ENCODE data around the gene ARFGAP2.

ARFGAP2 gene

GRCh38 chr11:47183031-47183856 is 6.6 kb upstream of the ARFGAP2 start:
- no peak overlapping the region for H4K8ac ChIP-seq (ENCODE audit: low read depth, low read length)
- H3K4ac ChIP-seq (ENCODE audit: low read depth, low read length), result no peak overlapping the region
- H2AK5ac ChIP-seq (ENCODE audit: low read length), result no peak overlapping the region
- H3K4me1 ChIP-seq (ENCODE audit: control insufficient read depth, low read depth, low read length), result peaks cover 3% of the 10 kb centered on the region
- H3K4me3 ChIP-seq (ENCODE audit: low read length), result no peak overlapping the region
- H2BK5ac ChIP-seq (ENCODE audit: low read length), result no peak overlapping the region
- no peak overlapping the region for H3K4me2 ChIP-seq (ENCODE audit: low read length)
- H3K9ac ChIP-seq (ENCODE audit: low read length), result no peak overlapping the region
- no peak for DNase-seq
- H3K79me1 ChIP-seq (ENCODE audit: low read length), result peaks cover 6% of the 10 kb centered on the region
- no peak overlapping the region for H2BK15ac ChIP-seq (replicated peaks; ENCODE audit: low read depth)
- no peak overlapping the region for H3K56ac ChIP-seq (ENCODE audit: low read length)
- no peak overlapping the region for H2BK120ac ChIP-seq (ENCODE audit: low read depth, low read length)
- peaks cover 5% of the 10 kb centered on the region for H3K36me3 ChIP-seq (ENCODE audit: control insufficient read depth, insufficient read depth, low read length)
- no peak overlapping the region for H3K27ac ChIP-seq (ENCODE audit: low read depth, low read length)
- H3K23ac ChIP-seq (ENCODE audit: low read length), result no peak overlapping the region
- peaks cover 3% of the 10 kb centered on the region for H3K27me3 ChIP-seq (ENCODE audit: insufficient read depth, low read length, poor library complexity)
- no peak overlapping the region for H4K5ac ChIP-seq (ENCODE audit: low read length)
- H3K79me2 ChIP-seq (ENCODE audit: control insufficient read depth, insufficient read depth, low read length), result peaks cover 6% of the 10 kb centered on the region
- H3K18ac ChIP-seq (ENCODE audit: low read length), result no peak overlapping the region
- no CpG with 5 or more reads among the region's 25 CpGs for WGBS (ENCODE audit: extremely low coverage, insufficient coverage, low lambda C conversion rate)

GRCh38 chr11:47182380-47182779 is 5.7 kb upstream of the ARFGAP2 start:
- H3K79me1 ChIP-seq (ENCODE audit: low read length), result peaks cover 6% of the 10 kb centered on the region
- H4K5ac ChIP-seq (ENCODE audit: low read length), result no peak overlapping the region
- no CpG with 5 or more reads among the region's 17 CpGs for WGBS (ENCODE audit: extremely low coverage, insufficient coverage, low lambda C conversion rate)
- peaks cover 3% of the 10 kb centered on the region for H3K4me1 ChIP-seq (ENCODE audit: control insufficient read depth, low read depth, low read length)
- H3K56ac ChIP-seq (ENCODE audit: low read length), result no peak overlapping the region
- H3K79me2 ChIP-seq (ENCODE audit: control insufficient read depth, insufficient read depth, low read length), result peaks cover 6% of the 10 kb centered on the region
- no peak overlapping the region for H3K23ac ChIP-seq (ENCODE audit: low read length)
- no peak overlapping the region for H3K9ac ChIP-seq (ENCODE audit: low read length)
- no peak overlapping the region for H3K4me2 ChIP-seq (ENCODE audit: low read length)
- H4K8ac ChIP-seq (ENCODE audit: low read depth, low read length), result no peak overlapping the region
- H3K36me3 ChIP-seq (ENCODE audit: control insufficient read depth, insufficient read depth, low read length), result peaks cover 5% of the 10 kb centered on the region
- H2BK120ac ChIP-seq (ENCODE audit: low read depth, low read length), result no peak overlapping the region
- H3K27me3 ChIP-seq (ENCODE audit: insufficient read depth, low read length, poor library complexity), result no peaks in the 10 kb centered on the region
- H2AK5ac ChIP-seq (ENCODE audit: low read length), result no peak overlapping the region
- H3K18ac ChIP-seq (ENCODE audit: low read length), result no peak overlapping the region
- no peak overlapping the region for H2BK5ac ChIP-seq (ENCODE audit: low read length)
- H2BK15ac ChIP-seq (replicated peaks; ENCODE audit: low read depth), result no peak overlapping the region
- H3K4ac ChIP-seq (ENCODE audit: low read depth, low read length), result no peak overlapping the region
- no peak for DNase-seq
- H3K4me3 ChIP-seq (ENCODE audit: low read length), result no peak overlapping the region
- H3K27ac ChIP-seq (ENCODE audit: low read depth, low read length), result no peak overlapping the region

- H2BK120ac ChIP-seq (ENCODE audit: low read depth, low read length), result no peak overlapping the region
- no peak overlapping the region for H2BK5ac ChIP-seq (ENCODE audit: low read length)
- no peak overlapping the region for H4K8ac ChIP-seq (ENCODE audit: low read depth, low read length)
- no peak overlapping the region for H3K9ac ChIP-seq (ENCODE audit: low read length)
- no peak overlapping the region for H3K27ac ChIP-seq (ENCODE audit: low read depth, low read length)
- H3K27me3 ChIP-seq (ENCODE audit: insufficient read depth, low read length, poor library complexity), result no peaks in the 10 kb centered on the region
- H3K23ac ChIP-seq (ENCODE audit: low read length), result no peak overlapping the region
- peaks cover 9% of the 10 kb centered on the region for H3K79me1 ChIP-seq (ENCODE audit: low read length)
- H3K4me2 ChIP-seq (ENCODE audit: low read length), result no peak overlapping the region
- H3K18ac ChIP-seq (ENCODE audit: low read length), result no peak overlapping the region
- no CpG with 5 or more reads among the region's 6 CpGs for WGBS (ENCODE audit: extremely low coverage, insufficient coverage, low lambda C conversion rate)
- H4K5ac ChIP-seq (ENCODE audit: low read length), result no peak overlapping the region
- peaks cover 5% of the 10 kb centered on the region for H3K36me3 ChIP-seq (ENCODE audit: control insufficient read depth, insufficient read depth, low read length)
- H3K4me1 ChIP-seq (ENCODE audit: control insufficient read depth, low read depth, low read length), result peaks cover 3% of the 10 kb centered on the region
- H2AK5ac ChIP-seq (ENCODE audit: low read length), result no peak overlapping the region
- H2BK15ac ChIP-seq (replicated peaks; ENCODE audit: low read depth), result no peak overlapping the region
- no peak overlapping the region for H3K56ac ChIP-seq (ENCODE audit: low read length)
- no peak for DNase-seq
- no peak overlapping the region for H3K4me3 ChIP-seq (ENCODE audit: low read length)
- no peak overlapping the region for H3K4ac ChIP-seq (ENCODE audit: low read depth, low read length)
- H3K79me2 ChIP-seq (ENCODE audit: control insufficient read depth, insufficient read depth, low read length), result peaks cover 10% of the 10 kb centered on the region
Measured at GRCh38 chr11:47181271-47181670, 4.6 kb upstream of the ARFGAP2 start.

- no peak overlapping the region for H3K9ac ChIP-seq (ENCODE audit: low read length)
- H3K4ac ChIP-seq (ENCODE audit: low read depth, low read length), result no peak overlapping the region
- H4K5ac ChIP-seq (ENCODE audit: low read length), result no peak overlapping the region
- H3K79me1 ChIP-seq (ENCODE audit: low read length), result peaks cover 17% of the 10 kb centered on the region
- no peak overlapping the region for H2AK5ac ChIP-seq (ENCODE audit: low read length)
- H4K8ac ChIP-seq (ENCODE audit: low read depth, low read length), result no peak overlapping the region
- H3K4me2 ChIP-seq (ENCODE audit: low read length), result no peak overlapping the region
- H3K23ac ChIP-seq (ENCODE audit: low read length), result no peak overlapping the region
- no peaks in the 10 kb centered on the region for H3K27me3 ChIP-seq (ENCODE audit: insufficient read depth, low read length, poor library complexity)
- H3K79me2 ChIP-seq (ENCODE audit: control insufficient read depth, insufficient read depth, low read length), result peaks cover 20% of the 10 kb centered on the region
- no peak for DNase-seq
- H3K4me1 ChIP-seq (ENCODE audit: control insufficient read depth, low read depth, low read length), result peaks cover 3% of the 10 kb centered on the region
- peak overlapping the region; percentile 5 for H3K56ac ChIP-seq (ENCODE audit: low read length)
- no peak overlapping the region for H3K27ac ChIP-seq (ENCODE audit: low read depth, low read length)
- H2BK15ac ChIP-seq (replicated peaks; ENCODE audit: low read depth), result no peak overlapping the region
- WGBS (ENCODE audit: extremely low coverage, insufficient coverage, low lambda C conversion rate), result no CpG with 5 or more reads among the region's 35 CpGs
- H3K18ac ChIP-seq (ENCODE audit: low read length), result no peak overlapping the region
- peaks cover 5% of the 10 kb centered on the region for H3K36me3 ChIP-seq (ENCODE audit: control insufficient read depth, insufficient read depth, low read length)
- no peak overlapping the region for H2BK5ac ChIP-seq (ENCODE audit: low read length)
- no peak overlapping the region for H2BK120ac ChIP-seq (ENCODE audit: low read depth, low read length)
- H3K4me3 ChIP-seq (ENCODE audit: low read length), result no peak overlapping the region
Measured at GRCh38 chr11:47180006-47180787, 3.5 kb upstream of the ARFGAP2 start.

GRCh38 chr11:47179655-47179991 is 2.9 kb upstream of the ARFGAP2 start:
- no peak overlapping the region for H2BK15ac ChIP-seq (replicated peaks; ENCODE audit: low read depth)
- peak; percentile 88 for DNase-seq

More at GRCh38 chr11:47179655-47179991, 2.9 kb upstream of the ARFGAP2 start:
- no peak overlapping the region for H3K27ac ChIP-seq (ENCODE audit: low read depth, low read length)
- no peak overlapping the region for H2AK5ac ChIP-seq (ENCODE audit: low read length)
- WGBS (ENCODE audit: extremely low coverage, insufficient coverage, low lambda C conversion rate), result no CpG with 5 or more reads among the region's 1 CpG
- peaks cover 8% of the 10 kb centered on the region for H3K36me3 ChIP-seq (ENCODE audit: control insufficient read depth, insufficient read depth, low read length)
- H3K27me3 ChIP-seq (ENCODE audit: insufficient read depth, low read length, poor library complexity), result no peaks in the 10 kb centered on the region
- H2BK5ac ChIP-seq (ENCODE audit: low read length), result no peak overlapping the region
- peaks cover 22% of the 10 kb centered on the region for H3K79me1 ChIP-seq (ENCODE audit: low read length)
- no peak overlapping the region for H4K8ac ChIP-seq (ENCODE audit: low read depth, low read length)
- no peak overlapping the region for H3K18ac ChIP-seq (ENCODE audit: low read length)
- no peak overlapping the region for H3K4me3 ChIP-seq (ENCODE audit: low read length)
- no peaks in the 10 kb centered on the region for H3K4me1 ChIP-seq (ENCODE audit: control insufficient read depth, low read depth, low read length)
- no peak overlapping the region for H2BK120ac ChIP-seq (ENCODE audit: low read depth, low read length)
- no peak overlapping the region for H3K56ac ChIP-seq (ENCODE audit: low read length)
- H3K4me2 ChIP-seq (ENCODE audit: low read length), result no peak overlapping the region
- H3K79me2 ChIP-seq (ENCODE audit: control insufficient read depth, insufficient read depth, low read length), result peaks cover 22% of the 10 kb centered on the region
- no peak overlapping the region for H4K5ac ChIP-seq (ENCODE audit: low read length)
- no peak overlapping the region for H3K4ac ChIP-seq (ENCODE audit: low read depth, low read length)
- H3K23ac ChIP-seq (ENCODE audit: low read length), result no peak overlapping the region
- H3K9ac ChIP-seq (ENCODE audit: low read length), result no peak overlapping the region
